Right lobe of liver (tissue), 6 donors: ENCODE data around the gene EXOC2. TPM values are rescaled to one million over a fixed set of nuclear protein-coding genes. Genes with fewer than 3 reads are reported as not detected.

Experiments used
- ATAC-seq, 4 donors: fragments of 200-7000 bp; cut with Tn5 transposase; one replicate each; pipeline ENCODE4 v1.9.1; 2020; ENCODE audit warnings: mild to moderate bottlenecking in 4 of 4, moderate library complexity in 4 of 4
- DNase-seq, 3 donors: peaks; one replicate each; pipeline ENCODE4 v3.0.0-alpha.2; 2020
- H3K27ac ChIP-seq, 3 donors: fragments of 200-600 bp; one replicate each; pipeline ENCODE4 v1.8.0; 2022
- H3K27me3 ChIP-seq, 2 donors: fragments of 200-600 bp; one replicate each; pipeline ENCODE4 v1.8.0; 2022
- H3K36me3 ChIP-seq, 4 donors: fragments of 200-600 bp; sonication (generic) in 1 of 4; one replicate each; pipeline versions ENCODE4 v1.5.1 to v1.8.0; 2017 to 2022; ENCODE audit warnings: control low read depth in 1 of 4
- H3K4me1 ChIP-seq, 4 donors: fragments of 200-600 bp; sonication (generic) in 1 of 4; one replicate each; pipeline versions ENCODE4 v1.5.1 to v1.8.0; 2017 to 2022; ENCODE audit warnings: control low read depth in 1 of 4
- H3K4me3 ChIP-seq, 3 donors: fragments of 200-600 bp; one replicate each; pipeline ENCODE4 v1.8.0; 2022
- H3K9me3 ChIP-seq, 4 donors: fragments of 200-600 bp; sonication (generic) in 1 of 4; one replicate each; pipeline versions ENCODE4 v1.5.1 to v1.8.0; 2017 to 2022; ENCODE audit warnings: control low read depth in 1 of 4
- POLR2A ChIP-seq: fragments of 450-650 bp; IDR thresholded peaks from one replicate; pipeline ENCODE4 v1.6.1; 2017; ENCODE audit warnings: antibody characterized with exemption, mild to moderate bottlenecking
- WGBS: methylation state at CpG from one replicate; pipeline ENCODE4 v1.1.6; 2018; ENCODE audit warnings: low coverage, low lambda C conversion rate; ENCODE audit not compliant: insufficient coverage; ENCODE audit errors: missing lambda C conversion rate; 5-methylcytosine and 5-hydroxymethylcytosine counted together
- intact Hi-C, 2 donors: fragments of 100-400 bp; cut with DNase I; formaldehyde crosslinking; loops; one replicate each; pipeline versions ENCODE4 v1.11.2 to v1.14.1; 2022
- total RNA-seq, 6 experiments: library from RNA; depleted of rRNA in 2 of 6; stranded (reverse); fragments of >200 nt in 2 of 6; fragmentation: NEBNext Ultra II Directional in 3 of 6; extraction: Animal tissue kit (Norgen Biotek cat#: 25700) in 3 of 6; gene quantifications; one replicate each; pipeline versions ENCODE4 v1.1.0 to v1.2.4, GENCODE V29; 2016 to 2023
- TF ChIP-seq, protein P1 (sequence below), 4 donors: fragments of 200-600 bp in 3 of 4; fragments of 450-650 bp in 1 of 4; IDR thresholded peaks; one replicate each; pipeline versions ENCODE4 v1.5.1 to v1.8.0; 2016 to 2022; ENCODE audit warnings: antibody characterized with exemption in 4 of 4, mild to moderate bottlenecking in 2 of 4
- donor health status: DM: no; HTN: yes; CAD: no.
- donor health status: DM: no; HTN: no; CAD: no.
- donor health status: DM: no; HTN: no; CAD: no.
- donor health status: DM: no; HTN: yes; CAD: no.
- donor health status: DM: no; HTN: yes; CAD: no.

EXOC2 gene
- total RNA-seq, 6 experiments from 2014 or later: 7.1 to 12.8 (median 10.5) TPM

DNA sequence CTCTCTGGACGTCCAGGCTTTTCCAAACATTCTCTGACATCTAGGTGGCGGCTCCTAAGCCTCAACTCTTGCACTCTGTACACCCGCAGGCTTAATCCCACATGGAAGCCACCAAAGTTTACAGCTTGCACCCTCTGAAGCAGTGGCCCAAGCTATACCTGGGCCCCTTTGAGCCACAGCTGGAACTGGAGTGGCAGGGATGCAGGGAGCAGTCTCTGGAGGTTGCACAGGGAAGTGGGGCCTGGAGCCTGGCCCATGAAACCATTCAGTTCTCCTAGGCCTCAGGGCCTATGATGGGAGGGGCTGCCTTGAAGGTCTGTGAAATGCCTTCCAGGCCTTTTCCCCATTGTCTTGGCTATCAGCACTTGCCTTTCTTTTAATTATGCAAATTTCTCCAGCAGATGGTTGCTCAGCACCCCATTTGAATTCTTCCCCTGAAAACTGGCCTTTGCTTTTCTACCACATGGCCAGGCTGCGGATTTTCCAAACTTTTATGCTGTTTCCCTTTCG is 236.5 kb downstream of the EXOC2 start:
- Histone ChIP-seq H3K27ac (no peak overlapping the region), H3K4me1 (no peaks in the 10 kb centered on the region), H3K36me3 (no peaks in the 10 kb centered on the region), H3K9me3 (no peaks in the 10 kb centered on the region), H3K27me3 (no peaks in the 10 kb centered on the region), H3K4me3 (no peak overlapping the region)
- ATAC-seq (no peak), DNase-seq (no peak)
- 64% methylated on average over 2 of the region's 5 CpGs for WGBS
- intact Hi-C loops: no loop called here
- no peak for TF ChIP-seq POLR2A
- TF ChIP-seq, protein P1, sequence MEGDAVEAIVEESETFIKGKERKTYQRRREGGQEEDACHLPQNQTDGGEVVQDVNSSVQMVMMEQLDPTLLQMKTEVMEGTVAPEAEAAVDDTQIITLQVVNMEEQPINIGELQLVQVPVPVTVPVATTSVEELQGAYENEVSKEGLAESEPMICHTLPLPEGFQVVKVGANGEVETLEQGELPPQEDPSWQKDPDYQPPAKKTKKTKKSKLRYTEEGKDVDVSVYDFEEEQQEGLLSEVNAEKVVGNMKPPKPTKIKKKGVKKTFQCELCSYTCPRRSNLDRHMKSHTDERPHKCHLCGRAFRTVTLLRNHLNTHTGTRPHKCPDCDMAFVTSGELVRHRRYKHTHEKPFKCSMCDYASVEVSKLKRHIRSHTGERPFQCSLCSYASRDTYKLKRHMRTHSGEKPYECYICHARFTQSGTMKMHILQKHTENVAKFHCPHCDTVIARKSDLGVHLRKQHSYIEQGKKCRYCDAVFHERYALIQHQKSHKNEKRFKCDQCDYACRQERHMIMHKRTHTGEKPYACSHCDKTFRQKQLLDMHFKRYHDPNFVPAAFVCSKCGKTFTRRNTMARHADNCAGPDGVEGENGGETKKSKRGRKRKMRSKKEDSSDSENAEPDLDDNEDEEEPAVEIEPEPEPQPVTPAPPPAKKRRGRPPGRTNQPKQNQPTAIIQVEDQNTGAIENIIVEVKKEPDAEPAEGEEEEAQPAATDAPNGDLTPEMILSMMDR (IDR thresholded peaks at IDR 0.05): no peak

DNA sequence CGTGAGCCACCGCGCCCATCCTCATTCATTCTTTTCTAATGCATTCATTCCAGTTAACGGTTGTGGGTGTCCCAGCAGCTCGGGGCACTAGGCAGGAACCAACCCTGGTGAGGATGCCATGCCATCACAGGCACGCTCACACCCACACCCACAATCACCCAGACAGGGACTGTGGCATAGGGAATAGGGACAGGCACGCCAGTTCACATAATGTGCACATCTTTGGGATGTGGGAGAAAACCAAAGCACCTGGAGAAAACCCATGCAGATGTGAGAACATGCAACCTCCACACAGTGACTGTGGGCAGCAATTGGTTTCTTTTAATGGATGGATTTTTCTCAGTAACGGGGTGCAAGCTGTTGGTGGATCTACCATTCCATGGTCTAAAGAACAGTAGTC is 237.1 kb downstream of the EXOC2 start:
- ATAC-seq (no peak), DNase-seq (no peak)
- WGBS: 80% methylated on average over 5 of the region's 8 CpGs

DNA sequence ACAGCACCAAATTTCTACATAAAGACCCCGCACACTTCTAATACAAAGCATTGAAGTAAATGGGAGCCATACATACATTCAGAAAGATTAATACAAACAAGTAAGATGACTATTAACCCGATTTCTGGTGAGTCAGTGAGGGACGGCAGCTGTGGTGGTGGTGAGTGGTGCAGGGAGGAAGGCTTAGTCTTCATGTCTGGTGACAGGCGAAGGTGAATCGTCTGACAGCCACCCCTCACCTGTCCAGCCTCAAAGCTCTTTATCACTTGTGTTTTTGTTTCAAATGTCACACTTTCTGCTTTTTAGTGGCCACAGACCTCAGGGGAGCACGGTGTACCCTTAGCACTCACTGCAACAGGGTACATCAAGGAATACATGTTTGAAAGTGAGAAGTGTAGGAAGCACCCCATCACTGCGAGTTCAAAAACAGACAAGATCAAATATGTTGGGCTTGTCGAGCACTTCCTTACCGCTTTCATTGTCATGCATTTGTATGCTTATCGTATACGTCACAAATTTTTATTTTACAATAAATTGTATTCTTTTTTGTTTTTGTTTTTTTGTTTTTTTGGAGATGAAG is 237.8 kb downstream of the EXOC2 start:
- Histone ChIP-seq H3K27ac (no peak overlapping the region), H3K36me3 (no peaks in the 10 kb centered on the region), H3K27me3 (no peaks in the 10 kb centered on the region), H3K4me3 (no peak overlapping the region), H3K9me3 (no peaks in the 10 kb centered on the region), H3K4me1 (no peaks in the 10 kb centered on the region)
- ATAC-seq: no peak
- 71% methylated on average over 10 of the region's 11 CpGs for WGBS
- no peak for DNase-seq
- no peak for TF ChIP-seq POLR2A
- TF ChIP-seq, protein P1 (IDR thresholded peaks at IDR 0.05): no peak
- intact Hi-C loops: no loop called here

More for the DNA sequence above, 237.1 kb downstream of the EXOC2 start:
- Histone ChIP-seq H3K4me3 (no peak overlapping the region), H3K9me3 (no peaks in the 10 kb centered on the region), H3K36me3 (no peaks in the 10 kb centered on the region), H3K4me1 (no peaks in the 10 kb centered on the region), H3K27me3 (no peaks in the 10 kb centered on the region), H3K27ac (no peak overlapping the region)
- TF ChIP-seq, protein P1 (IDR thresholded peaks at IDR 0.05): no peak
- TF ChIP-seq POLR2A: no peak
- intact Hi-C loops: no loop called here

DNA sequence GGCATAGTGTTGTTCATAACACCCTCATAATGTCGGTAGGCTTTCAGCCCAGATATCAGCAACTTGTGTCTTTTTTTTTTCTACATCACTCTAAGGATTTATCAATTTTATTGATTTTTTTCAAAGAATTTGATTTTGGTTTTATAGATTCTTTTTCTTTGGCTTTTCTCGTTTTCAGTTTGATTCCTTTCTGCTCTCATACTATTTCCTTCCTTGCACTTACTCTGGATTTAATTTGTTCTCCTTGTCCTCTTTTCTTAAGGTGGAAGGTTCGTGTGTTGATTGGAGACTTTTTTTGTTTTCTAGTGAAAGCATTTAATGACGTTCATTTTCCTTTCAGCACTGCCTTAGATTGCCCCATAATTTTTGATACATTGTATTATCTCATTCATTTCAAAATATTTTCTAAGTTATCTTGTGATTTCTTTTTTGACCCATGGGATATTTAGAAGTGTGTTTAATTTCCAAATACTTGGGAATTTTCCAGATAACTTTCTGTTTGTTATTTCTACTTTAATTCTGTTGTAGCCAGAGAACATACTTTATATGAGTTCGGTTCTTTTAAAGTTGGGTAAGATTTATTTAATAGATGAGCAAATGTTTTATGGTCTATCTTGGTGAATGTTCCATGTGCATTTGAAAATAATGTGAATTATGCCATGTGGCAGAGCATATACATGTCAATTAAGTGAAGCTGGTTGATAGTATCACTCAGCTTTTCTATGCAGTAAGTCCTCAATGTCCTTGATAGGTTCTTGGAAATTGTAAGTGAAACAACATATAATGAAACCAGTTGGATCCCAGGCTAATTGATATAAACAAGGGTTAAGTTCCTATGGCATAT is 238.6 kb downstream of the EXOC2 start:
- no peak for DNase-seq
- H3K4me1 ChIP-seq: no peaks in the 10 kb centered on the region
- TF ChIP-seq, protein P1 (IDR thresholded peaks at IDR 0.05): no peak
- TF ChIP-seq POLR2A: no peak
- no peak overlapping the region for H3K4me3 ChIP-seq
- WGBS: 50% methylated on average over 5 of the region's 5 CpGs
- no peaks in the 10 kb centered on the region for H3K36me3 ChIP-seq
- ATAC-seq: no peak
- H3K27ac ChIP-seq: no peak overlapping the region
- intact Hi-C loops: no loop called here
- H3K27me3 ChIP-seq: no peaks in the 10 kb centered on the region
- H3K9me3 ChIP-seq: no peaks in the 10 kb centered on the region
